ENCODE measurements around the gene CAPG. TPM values are rescaled to one million over a fixed set of nuclear protein-coding genes. Genes with fewer than 3 reads are reported as not detected.
A peak's percentile ranks its signal among the peaks of the same experiment; 100 is the strongest.
"Not testable (repeated sequence)": the region's sequence is repeated elsewhere in the genome, so short reads cannot be mapped to it uniquely, and the experiment has no call there.

The CAPG gene
- total RNA-seq, 2 donors from 2014 or later = 56.6 to 72.1 TPM

DNA sequence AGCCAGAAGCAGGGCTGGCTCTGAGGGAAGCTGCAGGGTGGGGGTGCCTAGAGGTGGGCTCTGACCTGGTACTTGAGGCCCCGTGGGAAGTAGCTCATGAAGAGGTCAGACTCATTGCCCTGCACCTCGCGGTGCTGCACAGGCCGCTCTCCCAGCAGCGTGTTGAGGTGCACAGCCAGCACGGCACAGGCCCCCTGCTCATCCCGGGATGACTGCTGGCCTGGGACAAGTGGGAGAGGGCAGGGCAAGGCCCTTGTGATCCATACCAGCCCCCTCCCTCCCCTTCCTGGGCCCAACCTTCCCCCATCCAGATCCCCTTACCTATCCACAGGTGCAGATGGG is 8.7 kb downstream of the CAPG start:
- intact Hi-C loops (cut with DNase I) = no loop called here
- DNase-seq (ENCODE audit: low spot score) = peak; percentile 70

DNA sequence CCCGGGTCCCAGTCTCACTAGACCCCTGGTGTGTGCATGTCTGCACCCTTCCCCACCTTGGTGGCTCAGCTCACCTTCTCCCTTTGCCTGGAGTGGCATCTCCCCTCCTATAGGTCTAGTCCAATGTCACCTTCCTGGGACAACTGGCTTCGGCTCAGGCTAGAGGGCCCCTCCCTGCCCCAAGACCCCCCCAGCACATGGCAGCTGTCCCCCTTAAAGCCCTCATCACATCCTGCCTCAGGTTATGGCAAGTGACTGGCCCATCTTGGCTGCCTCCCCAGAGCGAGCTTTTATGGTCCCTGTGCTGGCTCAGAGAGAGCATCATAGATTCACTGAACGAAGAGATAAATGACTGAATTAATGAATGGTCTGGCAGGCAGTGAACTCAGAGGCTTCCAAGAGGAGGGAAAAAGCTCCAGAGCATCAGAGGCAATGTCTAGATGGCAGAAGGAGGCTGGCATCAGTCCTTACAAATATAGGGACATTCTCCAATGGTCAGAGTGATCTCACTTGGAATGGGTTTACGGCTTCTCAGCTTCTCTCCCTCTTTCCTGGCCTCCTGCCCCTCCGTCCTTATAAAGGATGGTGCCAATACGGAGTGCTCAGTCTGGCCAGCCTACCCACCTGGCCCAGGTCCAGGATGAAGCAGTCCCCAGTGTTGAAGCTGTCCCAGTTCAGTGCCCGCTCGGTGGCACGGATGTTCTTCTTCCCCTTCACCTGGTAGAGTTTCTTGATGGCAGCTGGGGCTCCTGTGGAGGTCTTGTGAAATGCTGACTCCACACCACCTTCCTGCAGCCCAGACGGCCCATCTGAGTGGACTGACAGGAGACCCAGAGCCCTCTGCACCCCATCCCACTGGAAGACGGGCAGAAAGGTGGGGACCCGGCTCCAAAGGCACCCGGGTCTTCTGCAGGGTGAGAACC is 9.4 kb downstream of the CAPG start:
- DNase-seq (ENCODE audit: low spot score) = peak; percentile 70
- intact Hi-C loops (cut with DNase I) = no loop called here

DNA sequence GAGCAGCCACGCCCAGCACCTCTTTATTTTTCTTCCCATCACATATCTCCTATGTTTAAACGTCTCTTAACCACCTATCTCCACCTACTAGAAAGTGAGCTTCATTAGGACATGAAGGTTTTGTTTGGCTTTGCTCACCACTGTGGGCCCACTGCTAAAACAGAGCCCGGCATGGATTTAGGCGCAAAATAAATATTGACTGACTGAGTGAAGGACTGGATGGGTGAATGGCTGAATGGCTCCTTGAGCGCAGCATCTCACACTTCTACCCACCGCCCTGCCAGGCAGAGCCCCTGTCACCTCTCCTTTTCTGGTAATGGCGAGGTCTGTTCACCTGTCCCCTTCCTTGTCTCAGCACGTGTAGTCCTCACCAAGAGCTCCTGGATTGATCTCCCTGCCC is 10.1 kb downstream of the CAPG start:
- intact Hi-C loops (cut with DNase I) = no loop called here
- no peak for DNase-seq (ENCODE audit: low spot score)

DNA sequence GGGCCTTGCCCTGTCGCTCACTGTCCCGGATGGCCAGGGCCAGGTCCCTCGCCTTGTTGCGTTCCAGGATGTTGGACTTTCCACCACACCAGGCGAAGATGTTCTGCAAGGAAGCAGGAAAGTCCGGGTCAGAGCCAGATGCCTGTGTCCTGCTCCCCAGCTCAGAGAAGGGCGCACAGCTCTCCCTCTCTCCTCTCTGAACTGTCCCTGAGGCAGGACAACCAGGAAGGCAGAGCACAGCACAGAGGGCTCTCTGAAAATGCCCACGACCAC is 11.0 kb downstream of the CAPG start:
- intact Hi-C loops (cut with DNase I) = no loop called here
- DNase-seq (ENCODE audit: low spot score) = no peak

DNA sequence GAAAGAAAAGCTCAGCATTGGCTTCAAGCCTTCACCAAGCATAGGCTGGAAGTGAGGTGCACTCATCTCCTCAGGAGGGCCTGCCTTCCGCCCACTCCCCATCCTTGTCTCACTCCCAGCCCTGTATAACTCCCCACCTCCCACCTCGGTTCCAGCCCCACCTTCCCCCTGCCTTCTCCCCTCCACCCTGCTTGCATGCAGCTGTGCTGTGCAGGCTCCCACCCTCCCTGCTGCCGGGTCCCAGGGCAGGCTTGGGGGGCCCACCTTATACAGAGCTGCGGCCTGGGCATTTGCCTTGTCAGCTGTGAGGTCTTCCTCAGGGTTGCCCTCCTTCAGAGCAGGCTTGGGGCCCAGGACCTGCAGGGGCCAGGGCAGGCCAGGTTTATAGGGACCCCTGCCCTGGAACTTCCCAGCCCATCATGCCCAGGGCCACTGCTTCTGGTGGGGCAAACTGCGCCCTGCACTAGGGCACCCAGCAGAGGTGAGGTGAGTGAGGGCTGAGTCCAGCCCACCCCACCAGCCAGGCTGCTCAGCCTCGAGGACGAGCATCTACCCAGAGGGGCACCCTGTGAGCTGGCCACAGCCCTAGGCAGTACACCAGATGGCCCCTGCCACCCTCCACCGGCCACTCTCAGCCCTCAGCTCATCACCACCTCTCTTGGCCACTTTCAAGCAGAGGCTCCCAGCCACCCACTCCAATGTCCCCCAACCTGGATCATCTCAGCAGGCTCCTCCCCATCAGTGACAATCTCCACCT is 11.6 kb downstream of the CAPG start:
- DNase-seq (ENCODE audit: low spot score) = peak; percentile 72
- intact Hi-C loops (cut with DNase I) = no loop called here

DNA sequence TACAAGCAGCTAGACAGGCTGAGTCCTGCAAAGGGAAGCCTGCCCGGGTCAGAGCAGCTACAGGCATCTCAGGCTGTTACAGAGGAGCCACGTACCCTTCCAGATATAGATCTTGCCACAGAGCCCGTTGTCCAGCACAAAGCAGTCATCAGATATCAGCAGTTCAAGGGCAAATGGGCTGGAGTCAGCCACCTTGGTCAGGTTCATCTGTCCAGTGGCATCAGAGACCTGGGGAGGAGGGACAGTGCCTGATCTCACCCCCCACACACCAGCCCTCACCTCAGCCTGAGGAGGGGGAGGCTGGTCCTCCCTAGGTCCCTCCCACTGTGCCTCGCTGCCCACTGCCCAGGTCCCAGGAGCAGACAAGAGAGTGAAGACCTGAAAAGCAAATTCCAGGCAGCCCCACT is 12.2 kb downstream of the CAPG start:
- DNase-seq (ENCODE audit: low spot score) = peak; percentile 62
- intact Hi-C loops (cut with DNase I) = no loop called here

DNA sequence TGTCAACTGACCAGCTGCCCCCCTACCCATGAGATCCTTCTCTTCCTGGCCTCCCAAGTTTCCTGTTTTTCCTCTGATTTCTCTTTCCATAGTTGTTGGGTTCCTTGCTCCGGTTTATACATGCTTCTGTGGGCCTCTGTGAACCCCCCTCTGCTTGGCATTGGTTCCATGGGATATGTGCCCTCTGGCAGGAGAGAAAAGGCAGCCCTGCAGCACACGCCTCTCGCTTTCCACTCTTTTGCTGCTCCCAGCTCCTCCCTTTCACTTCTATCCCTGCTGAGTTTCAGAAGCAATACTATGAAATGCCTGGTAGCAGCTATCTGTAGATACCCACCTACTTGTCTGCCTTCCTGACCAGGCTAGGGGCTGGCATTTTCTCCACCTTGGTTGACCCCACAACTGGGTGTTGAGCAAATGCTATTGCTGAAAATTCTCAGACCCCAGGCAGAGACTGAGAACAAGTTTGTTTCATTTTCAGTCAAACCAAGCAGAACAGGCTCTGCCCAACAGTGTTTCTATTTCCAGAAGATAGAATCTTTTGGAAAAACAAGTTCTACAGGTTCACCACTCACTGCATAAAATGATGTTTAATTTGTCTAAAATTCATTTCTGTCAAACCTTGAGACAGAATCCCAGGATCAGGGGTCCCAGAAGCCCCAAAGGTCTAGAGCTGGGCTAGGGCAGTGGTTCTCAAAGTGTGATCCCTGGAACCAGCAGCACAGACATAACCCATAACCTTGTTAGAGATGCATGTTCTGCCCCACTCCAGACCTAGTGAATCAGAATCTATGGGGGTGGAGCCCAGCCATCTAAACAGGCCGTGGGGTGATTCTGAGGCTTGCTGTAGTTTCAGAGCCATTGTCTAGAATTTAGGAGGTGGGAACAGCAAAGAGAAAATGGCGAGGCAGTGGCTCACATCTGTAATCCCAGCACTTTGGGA is 13.4 kb downstream of the CAPG start:
- peak; percentile 58 for DNase-seq (ENCODE audit: low spot score)

DNA sequence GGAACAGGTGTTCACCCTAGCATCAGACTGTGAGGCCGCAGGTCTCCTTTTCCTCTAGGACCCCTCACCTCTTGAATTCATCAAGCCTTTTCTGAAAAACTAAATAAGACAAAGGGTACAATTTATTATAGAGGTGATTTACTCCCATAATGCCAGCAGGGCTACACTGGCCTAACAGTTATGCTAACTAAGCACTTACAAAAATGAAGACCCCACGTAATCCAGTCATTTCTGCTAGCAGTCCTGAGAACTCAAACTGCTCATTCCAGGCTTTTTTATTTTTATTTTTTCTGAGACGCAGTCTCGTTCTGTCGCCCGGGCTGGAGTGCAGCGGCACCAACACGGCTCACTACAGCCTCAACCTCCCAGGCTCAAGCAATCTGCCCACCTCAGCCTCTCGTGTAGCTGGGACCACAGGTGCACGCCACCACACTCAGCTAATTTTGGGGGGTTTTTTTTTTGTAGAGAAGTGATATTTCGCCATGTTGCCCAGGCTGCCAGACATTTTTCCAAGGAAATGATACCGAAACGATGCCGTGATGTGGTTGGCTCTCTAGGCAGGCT is 14.2 kb downstream of the CAPG start:
- DNase-seq (ENCODE audit: low spot score) = peak; percentile 35

More for the DNA sequence above, 13.4 kb downstream of the CAPG start:
- intact Hi-C loops (cut with DNase I) = no loop called here

DNA sequence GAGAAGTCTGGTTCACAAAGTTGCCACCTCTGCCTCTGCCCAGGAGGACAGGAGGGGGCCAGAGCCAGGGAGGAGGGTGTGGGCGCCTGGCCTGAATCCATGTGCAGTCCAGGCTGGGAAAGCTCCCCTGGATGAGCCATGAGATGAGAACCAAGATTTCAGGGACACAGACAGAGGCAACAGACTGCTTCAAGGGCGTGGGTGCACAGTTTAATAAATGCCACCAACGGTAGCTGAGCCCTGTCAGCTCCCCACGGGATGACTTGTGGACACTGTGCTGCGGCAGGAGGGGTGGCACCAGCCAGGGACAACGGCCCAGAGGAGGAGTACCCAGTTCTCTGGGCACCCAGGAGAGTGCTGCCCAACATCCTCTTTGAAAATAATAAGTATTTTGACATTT is 15.2 kb downstream of the CAPG start:
- peak; percentile 50 for DNase-seq (ENCODE audit: low spot score)
- intact Hi-C loops (cut with DNase I) = no loop called here

More for the DNA sequence above, 14.2 kb downstream of the CAPG start:
- intact Hi-C loops (cut with DNase I) = no loop called here

DNA sequence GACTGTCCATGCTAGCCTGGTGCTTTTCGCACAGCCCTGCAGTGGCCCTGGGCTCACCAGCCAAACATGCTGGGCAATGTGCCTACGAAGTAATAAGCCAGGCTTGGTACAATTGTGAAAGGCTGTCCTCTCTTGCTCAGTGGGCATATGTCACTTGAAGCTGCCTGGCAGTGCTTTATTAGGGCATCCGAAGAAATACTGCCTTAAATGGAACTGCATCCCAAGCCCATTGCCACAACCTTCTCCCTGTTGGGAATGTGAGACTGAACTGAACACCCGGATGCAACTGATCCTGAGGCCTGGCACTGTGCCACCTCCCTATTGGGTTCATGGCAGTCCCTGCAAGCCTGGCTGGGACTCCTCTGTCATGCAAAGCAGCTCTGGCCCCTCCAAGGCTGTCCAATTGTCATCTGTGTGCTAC is 15.9 kb downstream of the CAPG start:
- peak; percentile 78 for DNase-seq (ENCODE audit: low spot score)
- intact Hi-C loops (cut with DNase I) = no loop called here

DNA sequence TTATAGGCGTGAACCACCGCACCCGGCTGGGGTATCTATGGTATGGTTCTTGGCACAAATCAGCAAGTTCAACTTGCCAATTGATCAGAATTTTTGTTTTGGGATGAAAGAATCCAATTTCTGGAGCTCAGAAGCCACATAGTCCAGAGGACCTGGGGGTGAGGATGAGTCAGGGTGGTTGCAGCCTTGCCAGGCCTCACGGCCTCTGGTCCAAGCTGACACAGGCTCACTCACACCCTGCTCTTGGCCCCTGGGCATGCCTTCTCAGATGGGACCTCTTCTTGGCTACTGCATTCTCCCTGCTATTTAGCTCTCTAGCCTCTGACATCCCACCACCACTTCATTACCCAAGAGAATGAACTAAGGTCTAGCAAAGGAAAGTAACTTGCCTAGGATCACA is 16.3 kb downstream of the CAPG start:
- DNase-seq (ENCODE audit: low spot score) = peak; percentile 77
- intact Hi-C loops (cut with DNase I) = no loop called here

DNA sequence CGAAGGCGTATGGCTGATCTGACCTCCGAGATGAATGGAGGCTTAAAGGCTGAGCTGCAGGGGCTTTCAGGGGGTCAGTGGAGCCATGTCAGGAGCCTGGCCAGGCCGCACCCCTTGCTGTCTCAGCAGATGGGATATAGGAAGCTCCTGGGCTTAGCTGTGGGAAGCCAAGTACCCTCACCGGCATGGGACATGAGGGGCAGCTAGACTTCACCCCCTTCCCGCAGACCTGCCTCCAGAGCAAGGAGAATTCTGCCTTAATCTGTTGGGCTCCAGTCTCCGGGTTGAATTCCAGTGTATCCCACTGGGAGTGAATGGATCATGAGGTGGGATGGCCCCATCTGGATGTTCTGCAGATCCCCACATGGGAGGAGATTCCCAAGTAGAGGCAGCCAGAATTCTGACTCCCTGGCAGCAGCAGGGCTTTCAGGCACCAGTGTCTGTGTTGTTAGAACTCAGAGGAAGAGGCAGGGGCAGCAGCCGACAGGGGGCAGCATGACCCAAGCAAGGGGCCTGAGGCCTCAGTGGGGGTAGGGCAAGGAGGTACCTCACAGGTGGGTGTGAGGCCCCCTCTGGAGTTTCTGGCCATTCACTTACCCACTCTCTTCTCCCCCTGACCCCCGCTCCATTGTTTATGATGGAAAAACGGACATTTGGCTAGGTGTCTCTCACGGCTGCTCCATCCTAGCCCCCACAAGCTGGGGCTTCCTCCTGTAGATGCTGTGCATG is 19.1 kb downstream of the CAPG start:
- intact Hi-C loops (cut with DNase I) = no loop called here
- peak; percentile 88 for DNase-seq (ENCODE audit: low spot score)

DNA sequence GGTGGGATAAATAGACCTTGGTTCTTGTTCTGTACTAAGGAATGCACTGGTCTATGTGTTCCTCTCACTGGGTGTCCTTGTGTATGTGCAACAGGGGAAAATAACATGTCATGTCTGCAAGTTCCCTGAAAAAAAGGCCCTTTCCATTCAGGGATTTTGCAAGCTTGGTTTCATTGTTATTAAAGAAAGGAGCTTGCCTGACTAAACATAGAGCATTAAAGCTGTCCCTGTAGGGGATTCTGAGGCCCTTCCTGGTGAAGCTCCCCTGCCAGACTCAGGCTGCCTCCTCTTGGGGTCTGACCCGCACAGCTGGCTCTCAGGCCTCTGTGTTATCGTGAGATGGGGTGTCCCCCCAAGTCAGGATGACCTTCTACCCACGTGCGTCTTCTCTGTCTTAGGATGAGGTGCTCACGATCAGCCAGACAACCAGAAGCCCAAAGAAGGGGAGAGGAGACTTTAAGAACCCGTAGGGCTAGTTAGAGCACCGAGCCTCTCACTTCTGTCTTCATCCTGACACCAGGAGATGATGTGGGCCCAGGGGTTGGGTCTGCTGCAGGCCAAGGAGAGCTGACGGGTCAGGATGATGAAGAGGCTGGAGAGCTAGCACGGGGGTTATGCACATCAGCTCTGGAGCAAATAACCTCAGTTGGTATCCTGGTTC is 21.2 kb downstream of the CAPG start:
- intact Hi-C loops (cut with DNase I) = no loop called here
- DNase-seq (ENCODE audit: low spot score) = no peak

DNA sequence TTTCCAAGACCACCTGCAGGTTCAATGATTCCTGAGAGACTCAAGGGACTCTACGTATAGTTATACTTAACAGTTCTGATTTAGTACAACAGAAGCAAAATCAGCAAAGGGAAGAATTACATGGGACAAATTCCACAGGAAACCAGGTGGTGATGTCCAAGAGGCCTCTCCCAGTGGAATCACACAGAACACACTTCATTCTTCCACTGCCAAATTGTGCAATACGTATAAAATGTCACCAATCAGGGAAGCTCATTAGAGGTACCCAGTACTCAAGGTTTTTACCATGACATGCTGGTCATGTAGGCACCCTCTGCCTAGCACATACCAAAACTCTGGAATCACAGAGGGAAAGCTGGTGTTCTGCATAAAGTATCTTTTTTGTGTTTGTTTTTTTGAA is 22.4 kb downstream of the CAPG start:
- DNase-seq (ENCODE audit: low spot score) = peak; percentile 1
- intact Hi-C loops (cut with DNase I) = no loop called here

DNA sequence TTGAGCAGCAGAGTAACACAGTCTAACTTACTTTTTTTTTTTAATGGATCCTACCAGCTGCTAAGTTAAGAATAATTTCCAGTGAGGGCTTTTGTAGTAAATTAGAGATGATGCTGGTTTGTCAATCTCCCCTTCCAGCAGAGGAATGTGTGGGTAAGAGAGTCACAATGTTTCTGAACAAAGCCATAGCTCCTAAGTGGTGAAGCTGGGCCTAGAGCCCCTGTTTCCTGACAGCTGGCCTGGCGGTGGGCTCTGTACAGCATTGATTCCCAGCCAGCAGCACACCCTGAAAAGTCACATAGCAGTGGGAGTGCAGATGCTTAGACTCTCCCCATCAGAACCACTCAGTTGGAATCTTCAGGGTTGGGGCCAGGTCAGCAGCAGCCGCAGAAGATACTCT is 24.4 kb downstream of the CAPG start:
- DNase-seq (ENCODE audit: low spot score) = no peak

DNA sequence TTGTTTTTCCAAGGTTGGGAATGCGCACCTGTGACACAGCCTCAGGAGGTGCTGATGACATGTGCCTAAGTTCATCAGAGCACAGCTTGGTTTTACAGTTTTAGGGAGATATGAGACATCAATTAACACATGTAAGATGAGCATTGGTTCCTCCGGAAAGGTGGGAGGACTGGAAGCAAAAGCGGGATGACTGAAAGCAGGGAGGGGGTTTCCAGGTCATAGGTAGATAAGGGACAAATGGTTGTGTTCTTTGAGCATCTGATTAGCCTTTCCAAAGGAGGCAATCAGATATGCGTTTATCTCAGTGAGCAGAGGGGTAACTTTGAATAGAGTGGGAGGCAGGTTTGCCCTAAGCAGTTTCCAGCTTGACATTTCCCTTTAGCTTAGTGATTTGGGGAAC is 26.3 kb downstream of the CAPG start:
- no peak for DNase-seq (ENCODE audit: low spot score)
- intact Hi-C loops (cut with DNase I) = no loop called here

More for the DNA sequence above, 24.4 kb downstream of the CAPG start:
- intact Hi-C loops (cut with DNase I) = no loop called here

DNA sequence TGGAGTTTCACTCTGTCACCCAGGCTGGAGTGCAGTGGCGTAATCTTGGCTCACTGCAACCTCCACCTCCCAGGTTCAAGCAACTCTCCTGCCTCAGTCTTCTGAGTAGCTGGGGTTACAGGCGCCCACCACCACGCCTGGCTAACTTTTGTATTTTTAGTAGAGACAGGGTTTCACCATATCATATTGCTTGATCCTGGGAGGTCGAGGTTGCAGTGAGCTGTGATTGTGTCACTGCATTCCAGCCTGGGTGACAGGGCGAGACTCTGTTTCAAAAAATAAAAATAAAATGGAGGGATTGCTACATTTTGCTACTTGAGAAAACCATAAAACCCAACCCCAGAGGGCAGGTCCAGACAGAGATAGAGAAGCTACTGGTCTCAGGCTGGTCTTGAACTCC is 27.0 kb downstream of the CAPG start:
- intact Hi-C loops (cut with DNase I) = not testable (repeated sequence)
- peak; percentile 1 for DNase-seq (ENCODE audit: low spot score)

DNA sequence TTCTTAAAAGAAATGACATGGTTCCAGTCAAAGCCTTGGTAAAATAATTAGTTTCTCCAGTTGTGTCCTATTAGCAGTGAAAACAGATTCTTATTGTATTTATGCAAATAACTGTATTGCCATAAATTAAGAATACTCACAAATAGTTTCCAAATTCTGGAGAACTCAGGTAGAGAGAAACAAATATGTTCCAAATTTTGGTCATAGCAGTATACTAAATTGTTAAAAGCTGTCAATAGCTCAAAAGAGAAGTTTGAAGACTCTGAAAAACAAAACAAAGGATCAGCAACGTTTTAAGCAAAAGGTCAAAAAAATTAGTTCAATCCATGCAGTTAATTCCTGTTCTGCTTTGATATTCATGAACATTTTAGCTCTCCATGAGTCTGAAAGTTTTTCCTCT is 30.1 kb downstream of the CAPG start:
- DNase-seq (ENCODE audit: low spot score) = no peak
- intact Hi-C loops (cut with DNase I) = no loop called here
